Suprapubic skin (tissue), 3 donors: ENCODE data around the gene KDM5A.

ENCODE experiments used
- EP300 ChIP-seq: sonication (generic); formaldehyde crosslinking; IDR thresholded peaks from one replicate; pipeline ENCODE4 v1.6.1; 2017; ENCODE audit warnings: antibody characterized with exemption
- TF ChIP-seq, protein P1 (sequence below), 2 donors: fragments of 200-600 bp in 1 of 2; fragments of 450-650 bp in 1 of 2; sonication (generic) in 1 of 2; IDR thresholded peaks; one replicate each; pipeline ENCODE4 v1.5.1; 2016 to 2019; ENCODE audit warnings: antibody characterized with exemption in 2 of 2, mild to moderate bottlenecking in 1 of 2, moderate library complexity in 1 of 2

DNA sequence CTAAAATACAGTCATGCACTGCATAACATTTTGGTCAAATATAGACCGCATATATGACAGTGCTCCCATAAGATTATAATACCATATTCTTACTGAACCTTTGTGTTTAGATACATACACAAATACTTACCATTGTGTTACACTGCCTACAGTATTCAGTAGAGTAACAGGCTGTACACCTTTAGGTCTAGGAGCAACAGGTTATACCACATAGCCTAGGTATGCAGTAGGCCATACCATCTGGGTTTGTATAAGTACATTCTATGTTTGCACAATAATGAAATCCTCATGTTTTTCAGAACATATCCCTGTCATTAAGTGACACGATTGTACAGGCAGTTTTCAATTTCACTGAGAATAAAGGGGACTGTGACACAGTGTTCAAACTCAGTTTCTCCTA, 22.3 kb downstream of the KDM5A start:
- TF ChIP-seq, protein P1, sequence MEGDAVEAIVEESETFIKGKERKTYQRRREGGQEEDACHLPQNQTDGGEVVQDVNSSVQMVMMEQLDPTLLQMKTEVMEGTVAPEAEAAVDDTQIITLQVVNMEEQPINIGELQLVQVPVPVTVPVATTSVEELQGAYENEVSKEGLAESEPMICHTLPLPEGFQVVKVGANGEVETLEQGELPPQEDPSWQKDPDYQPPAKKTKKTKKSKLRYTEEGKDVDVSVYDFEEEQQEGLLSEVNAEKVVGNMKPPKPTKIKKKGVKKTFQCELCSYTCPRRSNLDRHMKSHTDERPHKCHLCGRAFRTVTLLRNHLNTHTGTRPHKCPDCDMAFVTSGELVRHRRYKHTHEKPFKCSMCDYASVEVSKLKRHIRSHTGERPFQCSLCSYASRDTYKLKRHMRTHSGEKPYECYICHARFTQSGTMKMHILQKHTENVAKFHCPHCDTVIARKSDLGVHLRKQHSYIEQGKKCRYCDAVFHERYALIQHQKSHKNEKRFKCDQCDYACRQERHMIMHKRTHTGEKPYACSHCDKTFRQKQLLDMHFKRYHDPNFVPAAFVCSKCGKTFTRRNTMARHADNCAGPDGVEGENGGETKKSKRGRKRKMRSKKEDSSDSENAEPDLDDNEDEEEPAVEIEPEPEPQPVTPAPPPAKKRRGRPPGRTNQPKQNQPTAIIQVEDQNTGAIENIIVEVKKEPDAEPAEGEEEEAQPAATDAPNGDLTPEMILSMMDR (IDR thresholded peaks at IDR 0.05): no peak
- no peak for TF ChIP-seq EP300
